Measurements from ENCODE around the gene ZBTB33.

The ZBTB33 gene, protein sequence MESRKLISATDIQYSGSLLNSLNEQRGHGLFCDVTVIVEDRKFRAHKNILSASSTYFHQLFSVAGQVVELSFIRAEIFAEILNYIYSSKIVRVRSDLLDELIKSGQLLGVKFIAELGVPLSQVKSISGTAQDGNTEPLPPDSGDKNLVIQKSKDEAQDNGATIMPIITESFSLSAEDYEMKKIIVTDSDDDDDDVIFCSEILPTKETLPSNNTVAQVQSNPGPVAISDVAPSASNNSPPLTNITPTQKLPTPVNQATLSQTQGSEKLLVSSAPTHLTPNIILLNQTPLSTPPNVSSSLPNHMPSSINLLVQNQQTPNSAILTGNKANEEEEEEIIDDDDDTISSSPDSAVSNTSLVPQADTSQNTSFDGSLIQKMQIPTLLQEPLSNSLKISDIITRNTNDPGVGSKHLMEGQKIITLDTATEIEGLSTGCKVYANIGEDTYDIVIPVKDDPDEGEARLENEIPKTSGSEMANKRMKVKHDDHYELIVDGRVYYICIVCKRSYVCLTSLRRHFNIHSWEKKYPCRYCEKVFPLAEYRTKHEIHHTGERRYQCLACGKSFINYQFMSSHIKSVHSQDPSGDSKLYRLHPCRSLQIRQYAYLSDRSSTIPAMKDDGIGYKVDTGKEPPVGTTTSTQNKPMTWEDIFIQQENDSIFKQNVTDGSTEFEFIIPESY

GRCh38 chrX:120250522-120251271 is at the start of gene ZBTB33:
Gene ZBTB33 (plus strand): TSS chrX:120250812. CDS start chrX:120253416, 2,604 bp downstream.
- Mint-ChIP-seq H3K27ac (peak within 1 kb of the TSS; percentile 96), H3K9me3 (no peaks in the 10 kb centered on the region), H3K36me3 (peaks cover 25% of the 10 kb centered on the region), H3K4me3 (peak within 1 kb of the TSS; percentile 92), H3K27me3 (no peaks in the 10 kb centered on the region), H3K4me1 (peaks cover 36% of the 10 kb centered on the region)
- CTCF ChIA-PET: interaction anchor here (0.5 to 1.9 kb wide), 4 partner anchors 37 to 310 kb away, joined by 3 to 6 read pairs (median 4); no protein-coding TSS in a partner anchor
- peak; percentile 89 for DNase-seq

DNA sequence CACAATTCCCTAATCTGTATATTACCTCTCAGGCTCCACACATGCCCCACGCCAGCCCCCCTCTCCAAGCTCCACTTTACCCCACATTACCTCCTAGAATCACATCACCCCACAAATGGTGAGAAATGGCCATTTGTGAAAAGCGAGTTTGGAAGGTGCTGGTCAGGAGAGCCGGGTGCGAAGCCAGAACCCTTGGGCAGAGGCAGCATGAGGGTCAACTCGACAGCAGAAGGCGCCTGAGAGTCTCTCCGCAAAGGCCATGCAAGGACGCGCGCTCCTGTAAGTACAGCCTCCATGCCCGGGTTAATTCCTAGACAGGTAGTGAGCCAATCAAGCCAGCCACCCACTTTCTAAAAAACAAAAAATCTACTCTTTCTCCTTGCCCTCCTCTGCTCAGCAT is 49.8 kb upstream of the ZBTB33 start:
- H3K4me3 Mint-ChIP-seq: no peak overlapping the region
- H3K27ac Mint-ChIP-seq: no peak overlapping the region
- no peaks in the 10 kb centered on the region for H3K36me3 Mint-ChIP-seq
- no peak for DNase-seq
- no peaks in the 10 kb centered on the region for H3K9me3 Mint-ChIP-seq
- no peaks in the 10 kb centered on the region for H3K27me3 Mint-ChIP-seq
- peaks cover 8% of the 10 kb centered on the region for H3K4me1 Mint-ChIP-seq
- CTCF ChIA-PET: interaction anchor here (2.6 kb wide), 1 partner anchor 12 kb away, joined by 8 read pairs; no protein-coding TSS in a partner anchor

DNA sequence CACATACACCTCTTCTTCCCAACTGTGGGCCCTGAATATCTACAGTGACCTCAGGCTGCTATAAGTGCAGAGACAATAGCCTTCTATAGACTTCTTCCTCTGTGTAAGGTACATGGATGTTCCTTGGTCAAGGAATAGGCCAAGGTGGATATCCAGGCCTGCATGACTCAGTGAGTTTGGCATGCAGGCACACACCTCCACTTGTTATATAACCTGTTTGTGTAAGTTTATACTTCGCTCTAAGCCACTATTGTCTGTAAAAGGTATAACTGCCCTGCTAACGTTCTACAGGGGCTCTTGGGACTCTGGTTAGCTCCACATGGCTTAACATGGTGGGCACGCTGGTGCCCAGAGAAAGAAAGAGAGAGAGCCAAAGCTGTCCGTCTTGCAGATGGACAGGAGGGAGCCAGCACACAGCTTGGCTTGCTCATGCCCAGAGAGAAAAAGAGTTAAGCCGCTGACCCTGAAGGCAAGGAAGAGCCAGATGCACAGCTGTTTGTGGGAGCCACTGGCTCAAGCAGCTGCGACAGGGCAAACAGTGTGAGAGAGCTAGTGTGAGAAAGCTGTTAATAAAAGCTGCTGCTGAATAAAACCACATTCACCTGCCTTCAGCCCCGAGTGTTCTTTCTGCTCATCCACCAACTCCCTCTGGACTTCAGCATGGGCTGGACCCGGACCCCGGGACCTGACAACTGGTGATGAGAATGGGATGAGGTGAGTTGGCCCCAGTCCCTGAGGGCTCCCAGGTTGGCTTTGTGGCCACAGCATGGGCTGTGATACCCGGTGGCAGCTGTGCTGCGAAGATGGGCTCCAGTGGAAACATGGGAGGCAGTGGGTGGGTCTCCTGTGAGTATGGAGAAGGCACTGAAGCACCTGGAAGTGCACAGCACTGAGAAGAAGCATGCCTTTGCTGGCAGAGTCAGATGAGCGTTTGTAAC is 44.5 kb upstream of the ZBTB33 start:
- Mint-ChIP-seq H3K4me1 (no peaks in the 10 kb centered on the region), H3K27ac (no peak overlapping the region), H3K4me3 (no peak overlapping the region), H3K27me3 (no peaks in the 10 kb centered on the region), H3K9me3 (no peaks in the 10 kb centered on the region), H3K36me3 (no peaks in the 10 kb centered on the region)
- no peak for DNase-seq
- CTCF ChIA-PET: no interaction called here

DNA sequence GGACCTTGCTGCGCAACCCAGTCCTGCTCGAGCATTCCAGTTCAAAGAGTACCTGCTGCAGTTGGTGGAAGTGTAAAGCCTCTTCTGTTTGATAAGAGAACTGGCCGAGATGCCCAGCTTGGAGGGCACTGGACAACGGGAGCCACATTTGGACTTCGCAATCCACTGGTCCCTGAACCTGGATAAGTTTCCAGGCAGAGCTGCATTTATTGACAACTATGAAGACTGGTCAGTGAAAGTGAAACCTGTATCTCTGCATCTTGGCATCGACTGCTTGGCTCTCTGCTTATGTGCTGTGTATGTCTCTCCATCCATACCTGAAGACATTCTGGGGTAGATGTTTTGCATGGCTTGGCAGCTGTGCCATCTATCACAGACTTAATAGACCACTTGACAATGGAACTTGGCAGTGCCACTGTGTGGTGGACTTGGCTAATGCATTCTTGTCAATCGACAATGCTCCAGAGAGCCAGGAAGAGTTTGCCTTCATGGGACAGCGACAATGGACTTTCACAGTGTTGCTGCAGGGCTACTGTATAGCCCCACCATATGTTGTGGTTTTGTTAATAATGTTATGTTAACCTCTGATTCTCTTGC is 43.5 kb upstream of the ZBTB33 start:
- Mint-ChIP-seq H3K36me3 (no peaks in the 10 kb centered on the region), H3K4me3 (no peak overlapping the region), H3K9me3 (no peaks in the 10 kb centered on the region), H3K27me3 (no peaks in the 10 kb centered on the region), H3K27ac (no peak overlapping the region), H3K4me1 (no peaks in the 10 kb centered on the region)
- CTCF ChIA-PET: no interaction called here
- no peak for DNase-seq

- DNase-seq: peak; percentile 69
- no peak overlapping the region for H3K27ac Mint-ChIP-seq
- no peak overlapping the region for H3K4me3 Mint-ChIP-seq
- H3K4me1 Mint-ChIP-seq: peaks cover 2% of the 10 kb centered on the region
- no peaks in the 10 kb centered on the region for H3K27me3 Mint-ChIP-seq
- H3K9me3 Mint-ChIP-seq: no peaks in the 10 kb centered on the region
- no peaks in the 10 kb centered on the region for H3K36me3 Mint-ChIP-seq
- CTCF ChIA-PET: interaction anchor here (0.8 to 1.9 kb wide), 9 partner anchors 9 to 179 kb away, joined by 3 to 8 read pairs (median 4); partner anchors contain the start of gene ZBTB33
Observed at GRCh38 chrX:120213438-120214265, 37.0 kb upstream of the ZBTB33 start.

- Mint-ChIP-seq H3K9me3 (no peaks in the 10 kb centered on the region), H3K4me1 (no peaks in the 10 kb centered on the region), H3K27me3 (no peaks in the 10 kb centered on the region), H3K4me3 (no peak overlapping the region), H3K36me3 (peaks cover 1% of the 10 kb centered on the region), H3K27ac (no peak overlapping the region)
- CTCF ChIA-PET: interaction anchor here (0.9 kb wide), 1 partner anchor 12 kb away, joined by 4 read pairs; no protein-coding TSS in a partner anchor
- DNase-seq: no peak
Observed at GRCh38 chrX:120223374-120223773, 27.2 kb upstream of the ZBTB33 start.

- CTCF ChIA-PET: interaction anchor here (0.7 kb wide), 1 partner anchor 10 kb away, joined by 3 read pairs; no protein-coding TSS in a partner anchor
- Mint-ChIP-seq H3K36me3 (peaks cover 2% of the 10 kb centered on the region), H3K4me1 (no peaks in the 10 kb centered on the region), H3K27ac (no peak overlapping the region), H3K9me3 (no peaks in the 10 kb centered on the region), H3K27me3 (no peaks in the 10 kb centered on the region), H3K4me3 (no peak overlapping the region)
- no peak for DNase-seq
Observed at GRCh38 chrX:120224388-120224787, 26.2 kb upstream of the ZBTB33 start.

DNA sequence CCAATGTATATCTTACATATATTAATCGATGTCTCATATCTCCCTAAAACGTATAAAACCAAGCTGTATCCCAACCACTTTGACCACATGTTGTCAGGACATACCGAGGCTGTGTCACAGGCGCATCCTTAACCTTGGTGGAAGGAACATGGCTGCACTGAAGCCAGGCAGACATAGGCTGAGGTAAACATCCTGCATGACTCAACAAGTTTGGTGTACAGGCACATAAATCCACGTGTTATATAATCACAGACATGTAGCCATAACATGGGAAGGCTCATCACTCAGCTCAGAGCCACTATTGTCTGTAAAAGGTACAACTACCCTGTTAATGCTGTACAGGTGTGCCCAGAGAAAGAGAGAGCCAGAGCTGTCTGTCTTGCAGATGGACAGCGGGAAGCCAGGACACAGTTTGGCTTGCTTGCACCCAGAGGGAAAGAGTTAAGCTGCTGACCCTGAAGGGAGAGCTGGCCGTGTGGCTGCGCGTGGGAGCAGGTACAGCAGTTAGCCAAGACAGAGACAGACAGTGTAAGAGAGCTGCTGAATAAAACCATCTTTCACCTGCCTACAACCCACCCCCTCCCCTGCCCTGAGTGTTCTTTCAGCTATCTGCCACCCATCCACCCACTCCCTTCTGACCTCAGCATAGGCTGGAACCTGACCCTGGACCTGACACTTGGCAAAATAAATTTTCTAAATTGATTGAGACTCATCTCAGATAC is 22.3 kb upstream of the ZBTB33 start:
- H3K9me3 Mint-ChIP-seq: no peaks in the 10 kb centered on the region
- no peak for DNase-seq
- no peaks in the 10 kb centered on the region for H3K27me3 Mint-ChIP-seq
- H3K4me1 Mint-ChIP-seq: no peaks in the 10 kb centered on the region
- no peak overlapping the region for H3K27ac Mint-ChIP-seq
- CTCF ChIA-PET: no interaction called here
- no peak overlapping the region for H3K4me3 Mint-ChIP-seq
- H3K36me3 Mint-ChIP-seq: peaks cover 5% of the 10 kb centered on the region

DNA sequence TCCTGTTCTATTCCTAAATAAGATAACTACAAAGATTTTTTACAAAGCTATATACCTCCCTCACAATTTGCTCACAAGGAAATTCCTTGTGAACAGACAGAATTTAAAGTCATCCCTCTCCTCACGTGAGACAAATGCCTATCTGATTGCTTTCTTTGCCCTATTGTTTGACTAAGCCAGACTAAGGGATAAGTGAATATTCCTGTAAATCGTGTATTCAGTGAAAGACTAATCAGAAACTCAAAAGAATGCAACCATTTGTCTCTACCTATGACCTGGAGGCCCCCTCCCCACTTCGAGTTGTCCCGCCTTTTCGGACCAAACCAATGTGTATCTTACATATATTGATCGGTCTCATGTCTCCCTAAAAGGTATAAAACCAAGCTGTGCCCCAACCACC is 15.3 kb upstream of the ZBTB33 start:
- CTCF ChIA-PET: no interaction called here
- Mint-ChIP-seq H3K27ac (no peak overlapping the region), H3K9me3 (no peaks in the 10 kb centered on the region)

DNA sequence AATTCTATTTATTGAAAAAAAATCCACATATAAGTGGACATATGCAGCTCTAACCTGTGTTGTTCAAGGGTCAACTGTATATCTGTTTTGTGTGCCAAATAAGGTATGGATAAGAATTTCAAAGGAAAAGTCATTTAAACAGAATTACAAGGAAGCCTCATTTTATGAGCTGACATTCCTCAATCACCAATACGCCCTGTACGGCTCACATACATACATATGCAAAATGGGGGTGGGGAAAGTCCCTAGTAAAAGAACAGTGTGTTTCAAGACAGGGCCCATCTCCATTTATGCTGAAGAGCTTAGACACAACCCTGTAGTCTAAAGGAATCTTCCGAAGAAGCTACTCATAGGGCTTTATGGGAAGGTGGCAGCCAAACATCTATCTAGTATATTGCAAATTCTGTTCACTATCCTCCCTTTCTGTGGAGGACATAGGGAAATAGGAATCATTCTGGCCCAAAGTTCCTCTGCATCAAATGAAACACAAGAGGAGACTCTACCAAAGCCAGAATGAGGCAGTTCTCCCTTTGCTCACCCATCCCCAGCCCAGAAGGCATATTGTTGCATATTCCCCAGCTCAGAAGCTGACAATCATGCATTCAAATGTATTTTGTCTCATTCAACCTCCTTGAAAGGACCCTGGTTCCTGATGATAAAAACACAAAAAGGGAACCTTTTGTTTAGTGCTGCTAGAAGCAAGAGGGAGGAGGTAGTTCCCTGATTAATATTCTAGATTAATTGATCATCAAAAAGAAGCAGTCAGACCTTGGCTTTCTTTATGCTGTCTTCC is 13.7 kb upstream of the ZBTB33 start:
- no peaks in the 10 kb centered on the region for H3K9me3 Mint-ChIP-seq

More for the DNA sequence above, 15.3 kb upstream of the ZBTB33 start:
- peaks cover 12% of the 10 kb centered on the region for H3K36me3 Mint-ChIP-seq
- DNase-seq: no peak
- no peaks in the 10 kb centered on the region for H3K27me3 Mint-ChIP-seq
- no peaks in the 10 kb centered on the region for H3K4me1 Mint-ChIP-seq
- no peak overlapping the region for H3K4me3 Mint-ChIP-seq

DNA sequence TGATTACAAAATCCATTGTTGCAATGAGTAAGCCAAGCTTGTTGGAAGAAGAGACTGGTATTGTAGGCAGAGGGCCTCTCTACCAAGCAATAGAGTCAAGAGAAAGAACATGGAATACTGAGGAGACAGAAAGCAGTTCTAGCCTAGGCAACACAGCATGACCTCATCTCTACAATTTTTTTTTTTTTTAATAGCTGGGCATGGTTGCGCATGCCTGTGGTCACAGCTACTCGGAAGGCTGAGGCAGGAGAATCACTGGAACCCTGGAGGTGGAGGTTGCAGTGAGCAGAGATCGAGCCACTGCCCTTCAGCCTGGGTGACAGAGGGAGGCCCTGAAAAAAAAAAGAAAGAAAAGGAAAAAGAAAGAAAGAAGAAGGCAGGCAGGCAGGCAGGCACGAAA is 11.7 kb upstream of the ZBTB33 start:
- CTCF ChIA-PET: no interaction called here
- DNase-seq: no peak
- no peak overlapping the region for H3K27ac Mint-ChIP-seq

More for the DNA sequence above, 13.7 kb upstream of the ZBTB33 start:
- peaks cover 10% of the 10 kb centered on the region for H3K36me3 Mint-ChIP-seq
- CTCF ChIA-PET: no interaction called here
- H3K4me1 Mint-ChIP-seq: no peaks in the 10 kb centered on the region
- DNase-seq: no peak
- no peak overlapping the region for H3K4me3 Mint-ChIP-seq
- no peak overlapping the region for H3K27ac Mint-ChIP-seq
- H3K27me3 Mint-ChIP-seq: no peaks in the 10 kb centered on the region

More for the DNA sequence above, 11.7 kb upstream of the ZBTB33 start:
- no peak overlapping the region for H3K4me3 Mint-ChIP-seq
- H3K4me1 Mint-ChIP-seq: peaks cover 12% of the 10 kb centered on the region
- no peaks in the 10 kb centered on the region for H3K27me3 Mint-ChIP-seq
- no peaks in the 10 kb centered on the region for H3K9me3 Mint-ChIP-seq
- peaks cover 9% of the 10 kb centered on the region for H3K36me3 Mint-ChIP-seq

Measured in activated naive CD4-positive, alpha-beta T cell treated with anti-CD3 and anti-CD28 coated beads, Interleukin-2, amount 10 ng/mL, durations not matched to agents 7 days and 5 days (primary cell).